Subcutaneous abdominal adipose tissue (tissue), 5 donors: ENCODE measurements around the gene SLC22A23.

Experiments
- H3K27ac ChIP-seq: one replicate; pipeline ENCODE4 v1.7.0; 2013; ENCODE audit warnings: low read depth, mild to moderate bottlenecking, inconsistent platforms, low read length, moderate library complexity
- H3K27me3 ChIP-seq, 5 donors: one replicate each; pipeline ENCODE4 v1.7.0; 2013; ENCODE audit warnings: low read length in 5 of 5, inconsistent platforms in 1 of 5; ENCODE audit not compliant: control insufficient read depth in 5 of 5, insufficient read depth in 4 of 5
- H3K36me3 ChIP-seq, 5 donors: one replicate each; pipeline ENCODE4 v1.7.0; 2013; ENCODE audit warnings: low read length in 5 of 5; ENCODE audit not compliant: control insufficient read depth in 5 of 5, insufficient read depth in 5 of 5
- H3K4me1 ChIP-seq, 5 donors: one replicate each; pipeline ENCODE4 v1.7.0; 2013; ENCODE audit warnings: low read length in 5 of 5, mild to moderate bottlenecking in 3 of 5, moderate library complexity in 1 of 5; ENCODE audit not compliant: control insufficient read depth in 5 of 5, insufficient read depth in 5 of 5
- H3K4me3 ChIP-seq, 5 donors: one replicate each; pipeline ENCODE4 v1.7.0; 2013; ENCODE audit warnings: low read length in 5 of 5, low read depth in 1 of 5
- H3K9ac ChIP-seq, 5 donors: one replicate each; pipeline ENCODE4 v1.7.0; 2013; ENCODE audit warnings: low read length in 5 of 5, mild to moderate bottlenecking in 4 of 5, moderate library complexity in 3 of 5
- H3K9me3 ChIP-seq, 5 donors: one replicate each; pipeline ENCODE4 v1.7.0; 2013; ENCODE audit warnings: low read length in 5 of 5; ENCODE audit not compliant: control insufficient read depth in 5 of 5
- donor health status: healthy.
- donor health status: healthy.
- donor health status: healthy.
- donor health status: healthy.
- donor health status: healthy.

Gene SLC22A23

DNA sequence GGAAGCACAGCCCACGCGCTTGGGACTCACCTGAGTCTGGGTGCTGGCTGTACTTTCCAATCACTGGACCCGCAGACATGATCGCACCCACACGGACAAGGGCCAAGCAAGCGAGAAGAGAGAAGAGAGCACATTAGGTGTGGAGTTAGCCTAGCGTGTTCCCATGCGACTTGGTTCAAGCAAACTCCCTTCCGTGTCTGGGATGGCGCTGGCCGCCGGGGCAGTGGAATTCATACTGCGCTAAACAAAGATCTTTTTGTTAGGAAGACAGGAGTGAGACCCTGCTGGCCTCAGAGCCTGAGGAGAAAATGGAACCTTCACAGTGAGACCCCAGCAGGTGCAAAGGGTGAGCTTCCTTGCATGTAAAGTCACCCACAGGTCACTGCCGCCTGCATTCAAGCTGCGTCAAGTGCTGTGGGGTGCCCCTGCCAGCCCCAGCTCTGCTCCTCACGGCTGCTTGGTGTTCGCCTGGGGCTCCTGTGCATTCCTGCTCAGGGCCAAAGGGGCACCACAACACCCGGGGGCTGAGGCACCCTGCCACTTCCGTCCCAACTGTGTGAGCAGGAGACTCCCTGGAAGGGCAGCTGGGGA lies 171.7 kb downstream of the SLC22A23 start:
- Histone ChIP-seq H3K4me1 (peaks cover 15 to 55% (median 32%) of the 10 kb centered on the region in 5 donors), H3K9ac (no peak overlapping the region)

DNA sequence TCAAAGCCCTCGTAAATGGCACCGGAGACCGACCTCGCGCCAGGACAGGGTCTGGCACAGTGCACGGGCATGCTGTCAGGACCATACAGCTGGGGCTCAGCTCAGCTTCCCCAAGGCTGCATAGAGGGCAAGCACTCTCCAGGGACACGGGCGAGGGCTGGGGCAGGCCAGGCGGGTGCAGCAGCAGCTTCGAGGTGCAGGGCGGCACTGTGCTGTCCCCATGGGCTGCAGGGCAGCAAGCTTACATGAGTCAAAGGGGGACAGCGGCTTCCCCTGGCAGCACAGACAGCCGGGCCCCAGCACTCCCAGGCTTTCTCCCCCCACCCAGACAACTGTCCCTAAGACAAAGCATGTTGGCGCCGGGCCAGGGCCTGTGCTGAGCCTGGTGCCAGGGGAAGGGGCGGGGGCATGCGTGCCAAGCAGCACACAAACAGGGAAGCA lies 172.4 kb downstream of the SLC22A23 start:
- no peak overlapping the region for H3K9ac ChIP-seq
- H3K27ac ChIP-seq = no peak overlapping the region

More for the DNA sequence above, 171.7 kb downstream of the SLC22A23 start:
- Histone ChIP-seq H3K36me3 (peaks cover 0 to 69% (median 28%) of the 10 kb centered on the region in 5 donors), H3K27ac (no peak overlapping the region), H3K4me3 (no peak overlapping the region), H3K27me3 (no peaks in the 10 kb centered on the region), H3K9me3 (no peaks in the 10 kb centered on the region)

DNA sequence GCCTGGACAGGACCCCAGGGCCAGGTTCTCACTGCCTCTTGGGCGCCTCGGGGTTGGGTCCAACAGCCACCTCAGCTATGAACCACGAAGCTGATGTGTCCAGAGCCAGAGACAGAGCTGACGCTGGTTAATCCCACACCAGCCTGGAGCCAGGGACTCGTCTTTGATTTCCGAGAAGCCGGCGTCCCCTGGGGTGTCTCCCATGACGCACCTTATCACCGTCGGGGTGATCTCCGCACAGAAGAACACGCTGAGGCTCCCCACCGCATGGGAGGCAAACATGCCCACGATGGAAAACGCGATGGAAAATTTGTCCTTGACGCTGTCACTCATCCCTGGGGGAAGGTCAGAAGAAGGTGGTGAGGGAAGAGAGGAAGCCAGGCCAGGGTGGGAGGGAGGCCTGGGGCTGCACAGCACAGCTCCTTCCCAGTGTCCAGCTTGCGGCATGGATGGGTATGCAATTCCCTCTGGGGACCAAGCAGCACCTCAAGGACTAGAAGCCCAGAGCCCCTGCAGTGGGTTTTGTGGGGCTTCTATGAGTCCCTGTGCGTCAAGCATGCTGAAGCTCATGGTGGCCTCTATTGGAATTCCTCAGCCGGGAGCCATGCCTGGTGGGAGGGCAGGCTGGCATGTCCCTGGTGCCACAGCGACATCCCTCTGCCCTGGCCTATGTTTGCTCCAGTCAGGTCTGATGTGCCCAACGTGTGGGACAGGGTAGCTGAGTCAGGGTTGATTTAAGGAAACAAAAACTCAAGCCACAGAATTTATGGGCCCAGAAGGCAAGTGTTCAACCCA lies 173.0 kb downstream of the SLC22A23 start:
- peaks cover 15 to 48% (median 35%) of the 10 kb centered on the region in 5 donors for H3K4me1 ChIP-seq
- peaks cover 0 to 58% (median 26%) of the 10 kb centered on the region in 5 donors for H3K36me3 ChIP-seq
- H3K9me3 ChIP-seq = no peaks in the 10 kb centered on the region
- H3K4me3 ChIP-seq = no peak overlapping the region
- H3K27me3 ChIP-seq = no peaks in the 10 kb centered on the region
- H3K27ac ChIP-seq = no peak overlapping the region
- H3K9ac ChIP-seq = no peak overlapping the region

More for the DNA sequence above, 172.4 kb downstream of the SLC22A23 start:
- Histone ChIP-seq H3K36me3 (peaks cover 0 to 63% (median 27%) of the 10 kb centered on the region in 5 donors), H3K4me1 (peaks cover 15 to 54% (median 35%) of the 10 kb centered on the region in 5 donors), H3K9me3 (no peaks in the 10 kb centered on the region), H3K27me3 (no peaks in the 10 kb centered on the region), H3K4me3 (no peak overlapping the region)

DNA sequence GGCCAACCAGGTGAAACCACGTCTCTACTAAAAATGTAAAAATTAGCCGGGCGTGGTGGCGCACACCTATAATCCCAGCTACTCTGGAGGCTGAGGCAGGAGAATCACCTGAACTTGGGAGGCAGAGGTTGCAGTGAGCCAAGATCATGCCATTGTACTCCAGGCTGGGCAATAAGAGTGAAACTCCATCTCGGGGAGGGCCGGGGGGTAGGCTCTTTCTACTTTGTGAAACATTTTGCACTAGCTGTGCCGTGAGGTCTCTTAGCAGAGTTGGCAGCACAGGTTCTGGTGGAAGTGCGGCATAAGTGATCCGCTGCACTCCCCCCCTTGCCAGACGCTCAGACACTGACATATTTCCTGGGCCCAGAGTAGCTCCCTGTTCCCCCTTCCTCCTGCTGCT lies 173.6 kb downstream of the SLC22A23 start:
- Histone ChIP-seq H3K27ac (no peak overlapping the region), H3K9ac (no peak overlapping the region), H3K36me3 (peaks cover 0 to 58% (median 25%) of the 10 kb centered on the region in 5 donors), H3K27me3 (no peaks in the 10 kb centered on the region), H3K4me1 (peaks cover 15 to 47% (median 35%) of the 10 kb centered on the region in 5 donors), H3K9me3 (no peaks in the 10 kb centered on the region), H3K4me3 (no peak overlapping the region)

DNA sequence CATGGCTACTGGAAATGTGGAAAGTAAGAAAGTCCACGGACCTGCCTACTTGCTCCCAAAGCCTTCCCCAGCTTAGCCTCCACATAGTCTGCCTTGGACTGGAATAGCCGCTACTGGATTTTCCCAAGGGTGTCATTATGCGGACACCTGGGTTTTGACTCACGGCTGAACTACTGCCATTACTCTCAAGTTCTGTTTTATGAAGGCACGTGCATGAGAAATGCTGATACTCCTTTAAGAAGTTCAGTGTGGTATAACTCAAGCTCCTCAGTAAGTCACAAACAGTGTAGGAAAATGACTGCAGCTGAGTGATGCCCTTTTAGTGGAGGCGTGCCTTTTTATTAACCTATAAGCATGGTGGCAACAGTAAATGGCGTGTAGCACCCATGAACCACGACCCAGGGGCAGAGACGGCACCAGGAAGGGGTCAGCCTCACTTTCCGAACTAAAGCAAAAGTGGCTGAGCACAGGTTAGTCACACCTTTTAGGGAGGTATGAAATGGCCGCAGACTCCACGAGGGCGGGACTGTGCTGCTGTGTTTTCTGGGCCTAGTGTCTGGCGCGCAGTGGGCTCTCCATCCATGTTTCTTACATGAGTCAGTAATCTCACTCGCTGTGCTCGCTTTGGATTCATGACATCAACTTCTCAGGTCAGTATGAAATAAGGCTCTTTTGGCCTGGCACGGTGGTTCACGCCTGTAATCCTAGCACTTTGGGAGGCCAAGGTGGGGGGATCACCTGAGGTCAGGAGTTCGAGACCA lies 174.2 kb downstream of the SLC22A23 start:
- peak overlapping the region in 1 of 5 donors; percentile 17 for H3K4me3 ChIP-seq
- peak overlapping the region; percentile 84 for H3K27ac ChIP-seq
- peaks cover 15 to 47% (median 35%) of the 10 kb centered on the region in 5 donors for H3K4me1 ChIP-seq
- H3K27me3 ChIP-seq = no peaks in the 10 kb centered on the region
- H3K36me3 ChIP-seq = peaks cover 0 to 59% (median 26%) of the 10 kb centered on the region in 5 donors
- peak overlapping the region in 1 of 5 donors; percentile 34 for H3K9ac ChIP-seq
- H3K9me3 ChIP-seq = no peaks in the 10 kb centered on the region

DNA sequence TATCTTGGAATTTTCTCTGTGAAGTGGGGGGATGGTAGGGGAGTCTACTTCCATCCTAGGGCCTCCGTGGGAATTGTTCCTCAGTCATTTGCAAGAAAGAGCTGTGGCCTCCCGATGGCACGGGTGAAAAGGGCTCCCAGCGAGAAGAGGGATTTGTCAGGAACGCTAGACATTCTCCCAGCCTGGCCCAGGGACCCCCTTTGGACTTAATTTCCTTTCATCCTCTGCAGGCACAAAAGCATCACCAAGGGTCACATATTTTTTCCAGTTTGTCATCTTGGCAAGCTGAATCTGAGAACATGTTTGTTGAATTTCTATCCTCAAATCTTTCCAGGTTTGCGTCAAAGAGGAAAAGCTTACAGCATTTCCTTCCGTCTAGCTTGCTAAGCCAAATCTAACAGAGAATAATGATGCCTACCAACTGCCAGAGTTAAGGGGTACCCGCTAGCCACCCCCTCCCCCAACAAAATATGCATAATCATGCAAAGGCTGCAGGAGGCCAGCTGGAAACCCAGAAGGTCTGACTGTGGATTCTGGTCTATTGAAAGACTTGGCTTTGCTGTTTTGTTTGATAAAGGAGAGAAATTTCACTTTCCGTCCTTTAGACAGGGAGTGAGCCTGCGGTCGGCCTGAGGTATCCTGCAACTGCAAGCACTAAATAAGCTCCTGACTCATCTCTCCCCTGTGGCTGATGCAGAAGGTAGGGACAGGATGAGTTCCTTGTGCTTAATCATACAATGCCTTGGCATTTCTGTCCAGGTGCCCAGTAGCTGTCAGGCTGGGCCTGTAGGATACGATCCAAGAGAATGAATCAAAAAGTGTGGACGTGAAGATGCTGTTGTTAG lies 175.0 kb downstream of the SLC22A23 start:
- H3K27me3 ChIP-seq = no peaks in the 10 kb centered on the region
- H3K4me1 ChIP-seq = peaks cover 15 to 47% (median 35%) of the 10 kb centered on the region in 5 donors
- H3K9ac ChIP-seq = peak overlapping the region in 1 of 5 donors; percentile 34
- H3K4me3 ChIP-seq = peak overlapping the region in 2 of 5 donors; percentile 6 to 17
- peaks cover 0 to 62% (median 26%) of the 10 kb centered on the region in 5 donors for H3K36me3 ChIP-seq
- no peaks in the 10 kb centered on the region for H3K9me3 ChIP-seq
- peak overlapping the region; percentile 84 for H3K27ac ChIP-seq

DNA sequence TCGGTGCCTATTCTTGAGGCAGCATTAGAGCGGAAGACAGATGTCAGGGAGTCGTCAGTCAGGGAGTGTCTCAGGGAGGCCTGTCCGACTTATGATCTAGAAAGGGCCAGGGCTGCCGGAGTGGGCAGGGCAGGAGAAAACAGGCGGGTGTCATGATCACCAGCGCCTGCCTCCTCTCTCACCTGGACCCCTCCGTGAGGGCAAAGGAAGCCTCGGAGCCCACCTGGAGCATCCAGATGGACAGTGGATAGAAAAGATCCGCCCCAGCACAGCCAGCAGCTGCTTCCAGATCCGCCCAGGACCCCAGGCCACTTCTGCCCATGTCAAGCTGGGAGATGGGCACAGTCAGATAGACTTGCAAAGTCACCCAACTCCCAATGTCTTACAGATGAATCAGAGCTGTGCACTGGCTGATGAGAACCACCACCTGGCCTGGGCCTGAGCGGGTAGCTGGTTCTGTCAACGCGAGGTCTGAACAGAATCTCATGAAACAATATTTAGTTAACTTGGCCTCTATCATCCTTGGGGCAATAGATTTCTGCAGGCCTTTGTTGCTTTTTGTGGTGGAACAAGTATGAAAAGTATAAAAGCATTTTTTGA lies 175.9 kb downstream of the SLC22A23 start:
- H3K4me3 ChIP-seq = no peak overlapping the region
- H3K27ac ChIP-seq = peak overlapping the region; percentile 84
- H3K9me3 ChIP-seq = no peaks in the 10 kb centered on the region
- peaks cover 0 to 67% (median 26%) of the 10 kb centered on the region in 5 donors for H3K36me3 ChIP-seq
- peaks cover 15 to 47% (median 35%) of the 10 kb centered on the region in 5 donors for H3K4me1 ChIP-seq
- H3K9ac ChIP-seq = no peak overlapping the region
- H3K27me3 ChIP-seq = no peaks in the 10 kb centered on the region

DNA sequence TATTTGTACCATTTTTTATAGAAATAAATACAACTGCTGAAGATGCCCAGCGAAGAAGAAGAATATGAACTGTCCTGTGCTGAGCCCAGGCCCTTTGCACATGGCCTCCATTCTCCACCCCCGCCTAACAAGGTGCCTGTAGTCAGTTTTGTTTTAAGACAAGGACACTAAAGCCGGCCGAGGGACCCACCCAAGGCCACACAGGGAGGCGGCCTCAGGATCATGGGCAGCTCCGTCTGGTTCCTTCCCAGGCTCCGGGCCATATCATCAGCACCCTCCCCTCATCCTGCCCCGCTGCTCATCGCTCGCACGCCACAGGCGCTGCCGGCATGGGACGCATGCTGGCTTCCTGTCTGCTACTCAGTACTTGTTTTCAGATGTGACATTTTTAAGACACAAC lies 176.8 kb downstream of the SLC22A23 start:
- Histone ChIP-seq H3K9ac (no peak overlapping the region), H3K4me1 (peaks cover 12 to 47% (median 35%) of the 10 kb centered on the region in 5 donors), H3K36me3 (peaks cover 0 to 61% (median 20%) of the 10 kb centered on the region in 5 donors), H3K27ac (peak overlapping the region; percentile 37), H3K27me3 (no peaks in the 10 kb centered on the region), H3K4me3 (no peak overlapping the region), H3K9me3 (no peaks in the 10 kb centered on the region)

DNA sequence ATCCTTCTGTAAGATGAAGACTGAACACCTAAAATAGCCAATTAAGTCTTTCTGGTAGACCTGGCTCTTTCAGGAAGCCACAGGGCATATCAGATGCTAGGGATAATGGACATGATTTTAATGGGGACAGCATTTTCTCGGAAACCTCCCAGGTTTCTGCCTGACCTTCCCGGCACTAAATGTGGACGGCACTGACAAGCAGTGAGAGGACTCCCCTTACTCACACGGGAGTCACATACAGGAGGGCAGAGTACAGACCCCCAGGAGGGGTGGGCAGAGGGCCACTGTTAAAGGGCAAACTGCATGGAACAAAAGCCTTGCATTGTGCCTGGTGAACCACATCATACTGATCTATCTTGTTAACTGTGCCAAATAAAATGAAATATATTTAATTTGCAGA lies 178.2 kb downstream of the SLC22A23 start:
- Histone ChIP-seq H3K9ac (no peak overlapping the region), H3K4me3 (no peak overlapping the region), H3K4me1 (peaks cover 12 to 40% (median 28%) of the 10 kb centered on the region in 5 donors), H3K36me3 (peaks cover 0 to 55% (median 16%) of the 10 kb centered on the region in 5 donors), H3K27me3 (no peaks in the 10 kb centered on the region), H3K27ac (no peak overlapping the region), H3K9me3 (no peaks in the 10 kb centered on the region)
